ENCODE data around the gene GIPC1. TPM values are rescaled to one million over a fixed set of nuclear protein-coding genes. Genes with fewer than 3 reads are reported as not detected.
A peak's percentile ranks its signal among the peaks of the same experiment; 100 is the strongest.
"Not testable (repeated sequence)": the region's sequence is repeated elsewhere in the genome, so short reads cannot be mapped to it uniquely, and the experiment has no call there.

The GIPC1 gene
- total and polyA plus RNA-seq, 7 donors, result 37.9 to 63.5 (median 45.3) TPM

DNA sequence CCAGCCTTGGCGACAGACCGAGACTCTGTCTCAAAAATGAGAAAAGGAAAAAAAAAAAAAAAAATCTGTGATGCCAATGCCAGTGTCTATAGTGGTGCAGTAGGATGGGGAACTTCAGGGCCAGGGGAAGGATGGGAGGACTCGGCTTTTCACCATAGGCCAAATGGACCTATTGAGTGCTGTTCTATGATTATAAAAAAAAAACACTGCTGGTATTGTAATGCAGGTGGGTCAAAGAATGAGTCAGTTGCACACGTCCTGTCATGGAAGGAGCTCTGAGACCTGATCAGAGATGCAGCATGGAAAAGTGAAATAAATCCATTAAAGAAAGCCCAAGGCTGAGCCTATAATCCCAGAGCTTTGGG, 15.3 kb upstream of the GIPC1 start:
- intact Hi-C loops (cut with DNase I), result no loop called here
- no peak for DNase-seq
- WGBS, 3 donors, result 71 to 78% (median 77%) methylated on average over 4 of the region's 4 CpGs
- Histone ChIP-seq H3K27ac (peak overlapping the region; percentile 30), H3K4me1 (peaks cover 38% of the 10 kb centered on the region), H3K36me3 (ENCODE audit: insufficient read depth in 1 of 2, low read depth in 1 of 2) (peaks cover 10 to 27% of the 10 kb centered on the region in 2 donors), H3K27me3 (ENCODE audit: insufficient read depth in 3 of 3, low read length in 2 of 3) (no peaks in the 10 kb centered on the region), H3K4me3 (no peak overlapping the region), H3K9me3 (no peaks in the 10 kb centered on the region)
- ATAC-seq, result peak in 2 of 4 donors; percentile 1
- TF ChIP-seq, protein P1, sequence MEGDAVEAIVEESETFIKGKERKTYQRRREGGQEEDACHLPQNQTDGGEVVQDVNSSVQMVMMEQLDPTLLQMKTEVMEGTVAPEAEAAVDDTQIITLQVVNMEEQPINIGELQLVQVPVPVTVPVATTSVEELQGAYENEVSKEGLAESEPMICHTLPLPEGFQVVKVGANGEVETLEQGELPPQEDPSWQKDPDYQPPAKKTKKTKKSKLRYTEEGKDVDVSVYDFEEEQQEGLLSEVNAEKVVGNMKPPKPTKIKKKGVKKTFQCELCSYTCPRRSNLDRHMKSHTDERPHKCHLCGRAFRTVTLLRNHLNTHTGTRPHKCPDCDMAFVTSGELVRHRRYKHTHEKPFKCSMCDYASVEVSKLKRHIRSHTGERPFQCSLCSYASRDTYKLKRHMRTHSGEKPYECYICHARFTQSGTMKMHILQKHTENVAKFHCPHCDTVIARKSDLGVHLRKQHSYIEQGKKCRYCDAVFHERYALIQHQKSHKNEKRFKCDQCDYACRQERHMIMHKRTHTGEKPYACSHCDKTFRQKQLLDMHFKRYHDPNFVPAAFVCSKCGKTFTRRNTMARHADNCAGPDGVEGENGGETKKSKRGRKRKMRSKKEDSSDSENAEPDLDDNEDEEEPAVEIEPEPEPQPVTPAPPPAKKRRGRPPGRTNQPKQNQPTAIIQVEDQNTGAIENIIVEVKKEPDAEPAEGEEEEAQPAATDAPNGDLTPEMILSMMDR (IDR thresholded peaks at IDR 0.05), result no peak

DNA sequence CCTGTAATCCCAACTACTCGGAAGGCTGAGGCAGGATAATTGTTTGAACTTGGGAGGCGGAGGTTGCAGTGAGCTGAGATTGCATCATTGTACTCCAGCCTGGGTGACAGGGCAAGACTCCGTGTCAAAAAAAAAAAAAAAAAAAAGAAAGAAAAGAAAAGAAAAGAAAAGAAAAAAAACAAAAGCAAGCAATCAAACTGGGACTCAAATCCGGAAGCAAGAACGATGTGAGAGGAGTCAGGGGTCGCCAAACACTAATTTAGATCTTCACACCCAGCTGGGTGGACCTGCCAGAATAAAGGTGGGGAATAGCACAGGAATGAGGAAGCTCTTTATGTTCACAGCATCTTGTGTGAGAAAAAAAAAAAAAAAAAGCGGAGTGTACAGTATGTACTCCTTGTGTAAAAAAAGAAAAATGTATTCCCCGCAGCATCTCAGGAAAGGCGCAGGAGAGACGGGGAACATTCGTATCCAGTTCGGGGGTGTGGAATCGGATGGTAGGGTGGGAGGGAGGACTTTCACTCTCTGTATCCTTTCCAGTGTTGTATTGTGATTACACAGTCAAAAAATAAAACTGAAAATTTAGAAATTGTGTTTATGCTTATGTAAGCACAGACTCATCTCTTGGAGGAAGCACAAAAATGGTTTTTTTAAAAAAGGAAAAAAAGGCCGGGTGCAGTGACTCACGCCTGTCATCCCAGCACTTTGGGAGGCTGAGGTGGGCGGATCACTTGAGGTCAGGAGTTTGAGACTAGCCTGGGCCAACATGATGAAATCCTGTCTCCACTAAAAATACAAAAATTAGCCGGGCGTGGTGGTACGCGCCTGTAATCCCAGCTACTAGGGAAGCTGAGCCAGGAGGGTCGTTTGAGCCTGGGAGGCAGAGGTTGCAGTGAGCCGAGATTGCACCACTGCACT, 14.6 kb upstream of the GIPC1 start:
- ATAC-seq (peak in 3 of 4 donors; percentile 14 to 53 (median 36)), DNase-seq (peak; percentile 70 to 81)
- TF ChIP-seq, protein P1 (IDR thresholded peaks at IDR 0.05), result no peak
- Histone ChIP-seq H3K27me3 (ENCODE audit: insufficient read depth in 3 of 3, low read length in 2 of 3) (no peaks in the 10 kb centered on the region), H3K4me1 (peaks cover 32% of the 10 kb centered on the region), H3K36me3 (ENCODE audit: insufficient read depth in 1 of 2, low read depth in 1 of 2) (peaks cover 10 to 21% of the 10 kb centered on the region in 2 donors), H3K27ac (peak overlapping the region; percentile 30), H3K9me3 (no peaks in the 10 kb centered on the region), H3K4me3 (no peak overlapping the region)
- 46 to 68% (median 50%) methylated on average over 22 of the region's 22 CpGs for WGBS, 3 donors
- intact Hi-C loops (cut with DNase I), result no loop called here

DNA sequence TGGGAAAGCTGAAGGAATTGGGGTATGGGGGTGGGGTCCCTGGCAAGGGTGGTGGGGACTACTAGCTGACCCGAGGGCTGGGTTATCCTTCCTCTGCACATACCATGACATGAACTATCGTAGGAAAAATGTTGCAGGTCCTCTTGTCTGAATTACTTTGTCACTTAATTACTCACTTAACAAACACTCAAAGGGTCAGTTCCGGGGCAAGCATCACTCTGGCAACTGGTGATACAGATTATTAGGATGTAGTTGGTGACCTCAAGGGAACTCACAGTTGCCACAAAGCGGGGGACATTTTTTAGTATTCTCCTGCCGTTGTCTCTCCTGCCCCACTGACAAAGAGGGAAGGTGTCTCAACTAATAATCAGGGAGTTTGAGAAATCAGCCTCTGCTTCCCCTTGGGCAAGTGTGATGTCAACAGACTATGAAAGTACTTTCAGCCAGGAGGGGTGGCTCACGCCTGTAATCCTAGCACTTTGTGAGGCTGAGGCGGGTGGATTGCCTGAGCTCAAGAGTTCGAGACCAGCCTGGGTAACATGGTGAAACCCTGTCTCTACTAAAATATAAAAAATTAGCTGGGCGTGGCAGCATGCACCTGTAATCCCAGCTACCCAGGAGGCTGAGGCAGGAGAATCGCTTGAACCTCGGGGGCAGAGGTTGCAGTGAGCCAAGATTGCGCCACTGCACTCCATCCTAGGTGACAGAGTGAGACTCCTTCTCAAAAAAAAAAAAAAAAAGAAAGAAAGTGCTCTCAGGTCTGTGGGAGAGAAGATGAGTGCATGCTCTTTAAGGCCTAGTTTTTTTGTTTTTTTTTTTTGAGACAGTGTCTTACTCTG, 12.0 kb upstream of the GIPC1 start:
- Histone ChIP-seq H3K36me3 (ENCODE audit: insufficient read depth in 1 of 2, low read depth in 1 of 2) (no peaks in the 10 kb centered on the region), H3K4me1 (peaks cover 10% of the 10 kb centered on the region), H3K27ac (no peak overlapping the region), H3K4me3 (no peak overlapping the region), H3K9me3 (no peaks in the 10 kb centered on the region), H3K27me3 (ENCODE audit: insufficient read depth in 3 of 3, low read length in 2 of 3) (no peaks in the 10 kb centered on the region)
- DNase-seq, result no peak
- intact Hi-C loops (cut with DNase I), result no loop called here
- ATAC-seq, result no peak
- TF ChIP-seq, protein P1 (IDR thresholded peaks at IDR 0.05), result no peak
- 67 to 78% (median 70%) methylated on average over 12 of the region's 12 CpGs for WGBS, 3 donors

DNA sequence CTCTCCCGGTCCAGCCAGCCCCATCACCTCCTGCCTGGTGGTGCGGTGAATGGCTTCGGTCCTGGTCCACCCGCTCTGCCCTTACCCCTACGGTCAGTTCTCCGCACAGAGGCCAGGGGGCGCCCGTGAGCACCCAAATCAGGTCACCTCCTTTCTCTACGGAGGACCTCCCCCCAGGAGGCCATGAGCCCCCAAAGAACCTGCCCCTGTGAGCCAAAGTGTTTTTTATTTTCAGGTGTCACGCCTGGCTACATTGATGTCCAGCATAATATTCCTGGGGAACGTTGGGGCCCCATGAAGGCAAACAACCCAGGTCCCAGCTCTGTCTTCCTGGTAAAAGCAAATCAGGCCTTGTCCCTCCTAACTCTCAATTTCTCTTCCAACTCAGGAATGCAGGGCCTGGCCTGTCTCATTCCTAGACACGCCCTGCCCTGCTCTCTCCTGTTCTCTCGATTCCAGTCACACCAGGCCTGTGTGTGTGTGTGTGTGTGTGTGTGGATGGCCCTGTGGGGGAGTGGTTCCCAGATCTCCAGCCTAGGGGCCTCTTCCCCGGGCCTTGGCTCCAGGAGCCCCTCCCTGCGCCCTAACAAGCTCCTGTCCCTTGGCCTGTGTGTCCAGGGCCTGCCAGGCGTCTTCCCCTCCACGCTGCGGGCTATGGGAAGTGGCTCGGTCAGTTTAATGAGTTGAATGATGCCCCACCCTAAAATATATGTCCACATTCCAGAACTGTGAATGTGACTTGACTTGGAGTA, 9.7 kb upstream of the GIPC1 start:
- Histone ChIP-seq H3K27me3 (ENCODE audit: insufficient read depth in 3 of 3, low read length in 2 of 3) (no peaks in the 10 kb centered on the region), H3K9me3 (no peaks in the 10 kb centered on the region), H3K4me3 (no peak overlapping the region), H3K36me3 (ENCODE audit: insufficient read depth in 1 of 2, low read depth in 1 of 2) (no peaks in the 10 kb centered on the region), H3K4me1 (peaks cover 10% of the 10 kb centered on the region), H3K27ac (no peak overlapping the region)
- DNase-seq, result peak; percentile 51 to 72
- TF ChIP-seq, protein P1 (IDR thresholded peaks at IDR 0.05), result peak; percentile 57
- WGBS, 3 donors, result 51 to 57% (median 53%) methylated on average over 18 to 19 of the region's 19 CpGs
- peak; percentile 45 to 64 (median 46) for ATAC-seq
- intact Hi-C loops (cut with DNase I), result no loop called here

DNA sequence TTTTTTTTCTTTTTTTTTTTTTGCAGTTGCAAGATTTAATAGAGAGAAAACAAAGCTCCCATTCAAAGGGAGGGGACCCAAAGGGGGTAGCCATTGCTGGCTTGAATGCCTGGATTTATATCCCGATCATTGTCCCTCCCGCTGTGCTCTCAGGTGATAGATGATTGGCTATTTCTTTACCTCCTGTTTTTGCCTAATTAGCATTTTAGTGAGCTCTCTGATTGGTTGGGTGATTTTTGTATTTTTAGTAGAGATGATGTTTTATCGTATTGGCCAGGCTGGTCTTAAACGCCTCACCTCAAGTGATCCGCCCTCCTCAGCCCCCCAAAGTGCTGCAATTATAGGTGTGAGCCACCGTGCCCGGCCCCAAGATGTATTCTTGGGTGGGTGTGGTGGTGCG, 8.6 kb upstream of the GIPC1 start:
- H3K4me3 ChIP-seq; H3K9me3 ChIP-seq; ATAC-seq; H3K27me3 ChIP-seq (ENCODE audit: insufficient read depth in 3 of 3, low read length in 2 of 3); intact Hi-C loops (cut with DNase I); H3K36me3 ChIP-seq (ENCODE audit: insufficient read depth in 1 of 2, low read depth in 1 of 2); H3K4me1 ChIP-seq; H3K27ac ChIP-seq; DNase-seq: not testable (repeated sequence)
- WGBS, 3 donors, result 89 to 91% (median 89%) methylated on average over 8 of the region's 8 CpGs

All from psoas muscle (tissue), 8 donors.